Measurements from ENCODE around the gene TMEM87A. TPM values are rescaled to one million over a fixed set of nuclear protein-coding genes. Genes with fewer than 3 reads are reported as not detected.

Gene TMEM87A
- polyA plus RNA-seq, 2 donors: 23.9 to 39.6 TPM

- Histone ChIP-seq H3K9me3 (ENCODE audit: control insufficient read depth in 2 of 2, insufficient read depth in 1 of 2, low read depth in 1 of 2, low read length in 1 of 2) (no peaks in the 10 kb centered on the region), H3K4me3 (ENCODE audit: low read depth in 1 of 2, low read length in 2 of 2) (no peak overlapping the region), H3K4me1 (ENCODE audit: control insufficient read depth in 2 of 2, insufficient read depth in 2 of 2, low read length in 1 of 2) (no peaks in the 10 kb centered on the region), H3K27ac (ENCODE audit: low read depth in 2 of 2, low read length in 1 of 2) (no peak overlapping the region), H3K27me3 (ENCODE audit: control insufficient read depth in 1 of 2, insufficient read depth in 2 of 2, low read length in 2 of 2) (no peaks in the 10 kb centered on the region), H3K36me3 (ENCODE audit: control insufficient read depth in 2 of 2, insufficient read depth in 2 of 2, low read length in 1 of 2) (peaks cover 9 to 11% of the 10 kb centered on the region in 2 donors)
- 73 to 81% methylated on average over 2 of the region's 2 CpGs for WGBS, 2 donors
Measured at GRCh38 chr15:42178056-42178455, 95.2 kb downstream of the TMEM87A start.

- no peaks in the 10 kb centered on the region for H3K9me3 ChIP-seq (ENCODE audit: control insufficient read depth in 2 of 2, insufficient read depth in 1 of 2, low read depth in 1 of 2, low read length in 1 of 2)
- no peaks in the 10 kb centered on the region for H3K27me3 ChIP-seq (ENCODE audit: control insufficient read depth in 1 of 2, insufficient read depth in 2 of 2, low read length in 2 of 2)
- H3K36me3 ChIP-seq (ENCODE audit: control insufficient read depth in 2 of 2, insufficient read depth in 2 of 2, low read length in 1 of 2): peaks cover 19 to 20% of the 10 kb centered on the region in 2 donors
- no peaks in the 10 kb centered on the region for H3K4me1 ChIP-seq (ENCODE audit: control insufficient read depth in 2 of 2, insufficient read depth in 2 of 2, low read length in 1 of 2)
- WGBS, 2 donors: 82 to 87% methylated on average over 5 of the region's 5 CpGs
- H3K27ac ChIP-seq (ENCODE audit: low read depth in 2 of 2, low read length in 1 of 2): no peak overlapping the region
- H3K4me3 ChIP-seq (ENCODE audit: low read depth in 1 of 2, low read length in 2 of 2): no peak overlapping the region
Measured at GRCh38 chr15:42175671-42176070, 97.6 kb downstream of the TMEM87A start.

GRCh38 chr15:42172475-42172874 is 100.8 kb downstream of the TMEM87A start:
- no peaks in the 10 kb centered on the region for H3K4me1 ChIP-seq (ENCODE audit: control insufficient read depth in 2 of 2, insufficient read depth in 2 of 2, low read length in 1 of 2)
- no peaks in the 10 kb centered on the region for H3K27me3 ChIP-seq (ENCODE audit: control insufficient read depth in 1 of 2, insufficient read depth in 2 of 2, low read length in 2 of 2)
- H3K4me3 ChIP-seq (ENCODE audit: low read depth in 1 of 2, low read length in 2 of 2): no peak overlapping the region
- H3K9me3 ChIP-seq (ENCODE audit: control insufficient read depth in 2 of 2, insufficient read depth in 1 of 2, low read depth in 1 of 2, low read length in 1 of 2): no peaks in the 10 kb centered on the region
- 86 to 87% methylated on average over 5 of the region's 5 CpGs for WGBS, 2 donors
- peak overlapping the region in 1 of 2 donors; percentile 21 for H3K27ac ChIP-seq (ENCODE audit: low read depth in 2 of 2, low read length in 1 of 2)
- peaks cover 18 to 27% of the 10 kb centered on the region in 2 donors for H3K36me3 ChIP-seq (ENCODE audit: control insufficient read depth in 2 of 2, insufficient read depth in 2 of 2, low read length in 1 of 2)

GRCh38 chr15:42171795-42172194 is 101.4 kb downstream of the TMEM87A start:
- 79 to 93% methylated on average over 1 of the region's 1 CpG for WGBS, 2 donors
- Histone ChIP-seq H3K36me3 (ENCODE audit: control insufficient read depth in 2 of 2, insufficient read depth in 2 of 2, low read length in 1 of 2) (peaks cover 22 to 31% of the 10 kb centered on the region in 2 donors), H3K9me3 (ENCODE audit: control insufficient read depth in 2 of 2, insufficient read depth in 1 of 2, low read depth in 1 of 2, low read length in 1 of 2) (no peaks in the 10 kb centered on the region), H3K27ac (ENCODE audit: low read depth in 2 of 2, low read length in 1 of 2) (no peak overlapping the region), H3K27me3 (ENCODE audit: control insufficient read depth in 1 of 2, insufficient read depth in 2 of 2, low read length in 2 of 2) (no peaks in the 10 kb centered on the region), H3K4me1 (ENCODE audit: control insufficient read depth in 2 of 2, insufficient read depth in 2 of 2, low read length in 1 of 2) (no peaks in the 10 kb centered on the region), H3K4me3 (ENCODE audit: low read depth in 1 of 2, low read length in 2 of 2) (no peak overlapping the region)

GRCh38 chr15:42171122-42171521 is 102.1 kb downstream of the TMEM87A start:
- Histone ChIP-seq H3K4me3 (ENCODE audit: low read depth in 1 of 2, low read length in 2 of 2) (no peak overlapping the region), H3K4me1 (ENCODE audit: control insufficient read depth in 2 of 2, insufficient read depth in 2 of 2, low read length in 1 of 2) (no peaks in the 10 kb centered on the region), H3K9me3 (ENCODE audit: control insufficient read depth in 2 of 2, insufficient read depth in 1 of 2, low read depth in 1 of 2, low read length in 1 of 2) (no peaks in the 10 kb centered on the region), H3K27me3 (ENCODE audit: control insufficient read depth in 1 of 2, insufficient read depth in 2 of 2, low read length in 2 of 2) (no peaks in the 10 kb centered on the region), H3K27ac (ENCODE audit: low read depth in 2 of 2, low read length in 1 of 2) (peak overlapping the region in 1 of 2 donors; percentile 28), H3K36me3 (ENCODE audit: control insufficient read depth in 2 of 2, insufficient read depth in 2 of 2, low read length in 1 of 2) (peaks cover 29 to 37% of the 10 kb centered on the region in 2 donors)
- WGBS, 2 donors: 58 to 70% methylated on average over 1 of the region's 1 CpG

GRCh38 chr15:42166225-42166940 is 106.8 kb downstream of the TMEM87A start:
- no peaks in the 10 kb centered on the region for H3K27me3 ChIP-seq (ENCODE audit: control insufficient read depth in 1 of 2, insufficient read depth in 2 of 2, low read length in 2 of 2)
- peaks cover 0 to 6% of the 10 kb centered on the region in 2 donors for H3K4me1 ChIP-seq (ENCODE audit: control insufficient read depth in 2 of 2, insufficient read depth in 2 of 2, low read length in 1 of 2)
- 93 to 94% methylated on average over 13 of the region's 13 CpGs for WGBS, 2 donors
- H3K36me3 ChIP-seq (ENCODE audit: control insufficient read depth in 2 of 2, insufficient read depth in 2 of 2, low read length in 1 of 2): peaks cover 44 to 53% of the 10 kb centered on the region in 2 donors
- no peak overlapping the region for H3K27ac ChIP-seq (ENCODE audit: low read depth in 2 of 2, low read length in 1 of 2)
- H3K4me3 ChIP-seq (ENCODE audit: low read depth in 1 of 2, low read length in 2 of 2): no peak overlapping the region
- no peaks in the 10 kb centered on the region for H3K9me3 ChIP-seq (ENCODE audit: control insufficient read depth in 2 of 2, insufficient read depth in 1 of 2, low read depth in 1 of 2, low read length in 1 of 2)

GRCh38 chr15:42165106-42165505 is 108.1 kb downstream of the TMEM87A start:
- H3K36me3 ChIP-seq (ENCODE audit: control insufficient read depth in 2 of 2, insufficient read depth in 2 of 2, low read length in 1 of 2): peaks cover 56 to 59% of the 10 kb centered on the region in 2 donors
- H3K9me3 ChIP-seq (ENCODE audit: control insufficient read depth in 2 of 2, insufficient read depth in 1 of 2, low read depth in 1 of 2, low read length in 1 of 2): no peaks in the 10 kb centered on the region
- no peak overlapping the region for H3K27ac ChIP-seq (ENCODE audit: low read depth in 2 of 2, low read length in 1 of 2)
- H3K4me1 ChIP-seq (ENCODE audit: control insufficient read depth in 2 of 2, insufficient read depth in 2 of 2, low read length in 1 of 2): peaks cover 0 to 6% of the 10 kb centered on the region in 2 donors
- no peaks in the 10 kb centered on the region for H3K27me3 ChIP-seq (ENCODE audit: control insufficient read depth in 1 of 2, insufficient read depth in 2 of 2, low read length in 2 of 2)
- 84 to 87% methylated on average over 6 of the region's 6 CpGs for WGBS, 2 donors
- no peak overlapping the region for H3K4me3 ChIP-seq (ENCODE audit: low read depth in 1 of 2, low read length in 2 of 2)

- H3K4me1 ChIP-seq (ENCODE audit: control insufficient read depth in 2 of 2, insufficient read depth in 2 of 2, low read length in 1 of 2): peaks cover 0 to 6% of the 10 kb centered on the region in 2 donors
- H3K4me3 ChIP-seq (ENCODE audit: low read depth in 1 of 2, low read length in 2 of 2): no peak overlapping the region
- 48 to 56% methylated on average over 4 of the region's 4 CpGs for WGBS, 2 donors
- peaks cover 59 to 69% of the 10 kb centered on the region in 2 donors for H3K36me3 ChIP-seq (ENCODE audit: control insufficient read depth in 2 of 2, insufficient read depth in 2 of 2, low read length in 1 of 2)
- H3K27me3 ChIP-seq (ENCODE audit: control insufficient read depth in 1 of 2, insufficient read depth in 2 of 2, low read length in 2 of 2): no peaks in the 10 kb centered on the region
- H3K9me3 ChIP-seq (ENCODE audit: control insufficient read depth in 2 of 2, insufficient read depth in 1 of 2, low read depth in 1 of 2, low read length in 1 of 2): no peaks in the 10 kb centered on the region
- H3K27ac ChIP-seq (ENCODE audit: low read depth in 2 of 2, low read length in 1 of 2): peak overlapping the region; percentile 53 to 66
Measured at GRCh38 chr15:42163947-42164550, 109.2 kb downstream of the TMEM87A start.

GRCh38 chr15:42163291-42163690 is 109.9 kb downstream of the TMEM87A start:
- H3K27me3 ChIP-seq (ENCODE audit: control insufficient read depth in 1 of 2, insufficient read depth in 2 of 2, low read length in 2 of 2): no peaks in the 10 kb centered on the region
- no peaks in the 10 kb centered on the region for H3K9me3 ChIP-seq (ENCODE audit: control insufficient read depth in 2 of 2, insufficient read depth in 1 of 2, low read depth in 1 of 2, low read length in 1 of 2)
- H3K4me3 ChIP-seq (ENCODE audit: low read depth in 1 of 2, low read length in 2 of 2): no peak overlapping the region
- WGBS, 2 donors: 92 to 93% methylated on average over 9 of the region's 9 CpGs
- no peak overlapping the region for H3K27ac ChIP-seq (ENCODE audit: low read depth in 2 of 2, low read length in 1 of 2)
- H3K4me1 ChIP-seq (ENCODE audit: control insufficient read depth in 2 of 2, insufficient read depth in 2 of 2, low read length in 1 of 2): peaks cover 0 to 6% of the 10 kb centered on the region in 2 donors
- peaks cover 59 to 71% of the 10 kb centered on the region in 2 donors for H3K36me3 ChIP-seq (ENCODE audit: control insufficient read depth in 2 of 2, insufficient read depth in 2 of 2, low read length in 1 of 2)

Data from esophagus (tissue), 2 donors.